Vagina (tissue), 2 donors: ENCODE data around the gene TCF25. TPM values are rescaled to one million over a fixed set of nuclear protein-coding genes. Genes with fewer than 3 reads are reported as not detected.

Experiments
- DNase-seq, 2 donors: peaks; one replicate each; pipeline ENCODE4 v3.0.0-alpha.2; 2017; ENCODE audit errors: extremely low spot score in 2 of 2
- H3K27ac ChIP-seq: fragments of 200-600 bp; sonication (generic); one replicate; pipeline ENCODE4 v1.5.1; 2019
- H3K27me3 ChIP-seq: fragments of 200-600 bp; sonication (generic); one replicate; pipeline ENCODE4 v1.5.1; 2019
- H3K36me3 ChIP-seq, 2 donors: fragments of 200-600 bp; sonication (generic); one replicate each; pipeline ENCODE4 v1.5.1; 2017 to 2019
- H3K4me1 ChIP-seq: fragments of 200-600 bp; sonication (generic); one replicate; pipeline ENCODE4 v1.5.1; 2019
- H3K4me3 ChIP-seq, 2 donors: fragments of 200-600 bp; sonication (generic); 1 replicate in 1 of 2; 2 replicates in 1 of 2; pipeline ENCODE4 v1.5.1; 2016 to 2019
- H3K9me3 ChIP-seq: fragments of 200-600 bp; sonication (generic); one replicate; pipeline ENCODE4 v1.5.1; 2019
- CTCF ChIP-seq, 3 experiments: fragments of 450-650 bp in 2 of 3; fragments of 200-600 bp in 1 of 3; sonication (generic) in 1 of 3; IDR thresholded peaks; one replicate each; pipeline ENCODE4 v1.5.1; 2017 to 2019; ENCODE audit warnings: antibody characterized with exemption in 3 of 3, mild to moderate bottlenecking in 2 of 3, moderate library complexity in 2 of 3
- POLR2A ChIP-seq, 2 donors: fragments of 450-650 bp; IDR thresholded peaks; one replicate each; pipeline ENCODE4 v1.6.1; 2017; ENCODE audit warnings: antibody characterized with exemption in 2 of 2, mild to moderate bottlenecking in 2 of 2, moderate library complexity in 2 of 2
- POLR2AphosphoS5 ChIP-seq, 2 donors: sonication (generic); formaldehyde crosslinking; IDR thresholded peaks; one replicate each; pipeline ENCODE4 v1.9.0; 2017; ENCODE audit warnings: antibody characterized with exemption in 2 of 2, mild to moderate bottlenecking in 2 of 2, low read depth in 1 of 2; ENCODE audit not compliant: insufficient read depth in 1 of 2
- intact Hi-C: fragments of 100-400 bp; cut with DNase I; formaldehyde crosslinking; loops from one replicate; pipeline ENCODE4 v1.15.1; 2023
- total RNA-seq: library from RNA; depleted of rRNA; stranded (reverse); fragments of >200 nt; gene quantifications from one replicate; pipeline ENCODE4 v1.2.3, GENCODE V29; 2016

The TCF25 gene
- total RNA-seq, 1 donor from 2014 or later = 132 TPM

DNA sequence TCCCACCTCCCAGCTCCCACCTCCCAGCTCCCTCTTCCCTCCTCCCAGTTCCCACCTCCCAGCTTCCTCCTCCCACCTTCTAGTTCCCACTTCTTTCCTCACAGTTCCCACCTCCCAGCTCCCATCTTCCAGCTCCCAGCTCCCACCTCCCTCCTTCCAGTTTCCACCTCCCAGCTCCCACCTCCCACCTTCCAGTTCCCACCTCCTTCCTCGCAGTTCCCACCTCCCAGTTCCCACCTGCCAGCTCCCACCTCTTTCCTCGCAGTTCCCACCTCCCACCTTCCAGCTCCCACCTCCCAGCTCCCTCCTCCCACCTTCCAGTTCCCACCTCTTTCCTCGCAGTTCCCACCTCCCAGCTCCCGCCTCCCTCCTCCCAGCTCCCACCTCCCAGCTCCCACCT lies 34.8 kb downstream of the TCF25 start:
- Histone ChIP-seq H3K27me3 (no peaks in the 10 kb centered on the region), H3K9me3 (no peaks in the 10 kb centered on the region), H3K36me3 (peaks cover 0 to 60% of the 10 kb centered on the region in 2 donors), H3K27ac (no peak overlapping the region), H3K4me1 (peaks cover 7% of the 10 kb centered on the region), H3K4me3 (no peak overlapping the region)
- TF ChIP-seq POLR2A (IDR thresholded peaks at IDR 0.05) = no peak
- no peak for TF ChIP-seq CTCF (IDR thresholded peaks at IDR 0.05)
- TF ChIP-seq POLR2AphosphoS5 (IDR thresholded peaks at IDR 0.05; ENCODE audit: insufficient read depth in 1 of 2, low read depth in 1 of 2) = no peak
- DNase-seq = no peak
- intact Hi-C loops = no loop called here

- peak in 2 of 3 experiments; percentile 34 to 72 for TF ChIP-seq CTCF (IDR thresholded peaks at IDR 0.05)
- TF ChIP-seq POLR2AphosphoS5 (IDR thresholded peaks at IDR 0.05; ENCODE audit: insufficient read depth in 1 of 2, low read depth in 1 of 2) = peak in 1 of 2 donors; percentile 53
- no peak for TF ChIP-seq POLR2A (IDR thresholded peaks at IDR 0.05)
- H3K36me3 ChIP-seq = peaks cover 0 to 46% of the 10 kb centered on the region in 2 donors
- no peaks in the 10 kb centered on the region for H3K9me3 ChIP-seq
- intact Hi-C loops = no loop called here
- DNase-seq = no peak
- no peak overlapping the region for H3K4me3 ChIP-seq
- peaks cover 7% of the 10 kb centered on the region for H3K4me1 ChIP-seq
- H3K27ac ChIP-seq = peak overlapping the region; percentile 44
- H3K27me3 ChIP-seq = no peaks in the 10 kb centered on the region
Measured at GRCh38 chr16:89909777-89910716, 36.7 kb downstream of the TCF25 start.

DNA sequence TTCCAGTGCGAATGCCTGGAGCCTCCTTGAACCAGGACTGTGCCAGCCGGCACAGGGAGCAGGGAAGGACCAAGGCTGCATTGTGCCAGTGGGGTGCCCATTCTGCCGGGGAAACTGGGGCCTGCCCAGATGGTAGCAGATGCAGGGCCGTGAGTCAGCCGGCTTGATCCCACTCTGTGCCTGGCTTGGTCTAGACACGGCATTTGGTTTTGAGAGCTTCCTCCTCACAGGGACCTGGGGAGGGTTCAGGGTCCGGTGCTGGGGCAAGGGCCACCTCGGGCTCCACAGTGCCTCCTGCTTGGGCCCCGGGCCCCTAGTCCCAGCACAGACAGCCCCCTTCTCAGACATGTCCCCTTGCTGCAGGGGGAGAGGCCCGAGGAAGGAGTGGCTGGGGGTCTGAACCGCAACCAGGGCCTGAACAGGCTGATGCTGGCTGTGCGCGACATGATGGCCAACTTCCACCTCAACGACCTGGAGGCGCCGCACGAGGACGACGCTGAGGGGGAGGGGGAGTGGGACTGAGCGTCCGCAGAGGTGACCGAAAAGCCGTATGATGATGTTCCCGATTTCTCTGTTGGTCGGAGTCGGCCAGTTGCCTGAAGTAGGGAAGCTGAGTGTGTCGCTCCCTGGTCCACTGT lies 37.4 kb downstream of the TCF25 start:
- Histone ChIP-seq H3K36me3 (peaks cover 0 to 40% of the 10 kb centered on the region in 2 donors), H3K27ac (no peak overlapping the region), H3K4me3 (no peak overlapping the region), H3K4me1 (peaks cover 7% of the 10 kb centered on the region), H3K27me3 (no peaks in the 10 kb centered on the region), H3K9me3 (no peaks in the 10 kb centered on the region)
- intact Hi-C loops = no loop called here
- TF ChIP-seq POLR2A (IDR thresholded peaks at IDR 0.05) (no peak), CTCF (IDR thresholded peaks at IDR 0.05) (no peak), POLR2AphosphoS5 (IDR thresholded peaks at IDR 0.05; ENCODE audit: insufficient read depth in 1 of 2, low read depth in 1 of 2) (no peak)
- no peak for DNase-seq

GRCh38 chr16:89911375-89911774 lies 38.0 kb downstream of the TCF25 start:
- Histone ChIP-seq H3K4me3 (no peak overlapping the region), H3K27ac (no peak overlapping the region), H3K27me3 (no peaks in the 10 kb centered on the region), H3K9me3 (no peaks in the 10 kb centered on the region), H3K4me1 (peaks cover 7% of the 10 kb centered on the region), H3K36me3 (peaks cover 0 to 35% of the 10 kb centered on the region in 2 donors)
- intact Hi-C loops = no loop called here
- DNase-seq = no peak
- no peak for TF ChIP-seq CTCF (IDR thresholded peaks at IDR 0.05)

- intact Hi-C loops = no loop called here
- Histone ChIP-seq H3K4me3 (no peak overlapping the region), H3K27me3 (no peaks in the 10 kb centered on the region), H3K27ac (no peak overlapping the region), H3K4me1 (peaks cover 8% of the 10 kb centered on the region), H3K36me3 (peaks cover 0 to 27% of the 10 kb centered on the region in 2 donors), H3K9me3 (no peaks in the 10 kb centered on the region)
- no peak for TF ChIP-seq CTCF (IDR thresholded peaks at IDR 0.05)
- TF ChIP-seq POLR2AphosphoS5 (IDR thresholded peaks at IDR 0.05; ENCODE audit: insufficient read depth in 1 of 2, low read depth in 1 of 2) = no peak
- no peak for DNase-seq
Measured at GRCh38 chr16:89912143-89912542, 38.8 kb downstream of the TCF25 start.
